DMS114 treated with DMSO at 0.1 percent for 48 hours (cell line): ENCODE data around the gene THAP11.

ENCODE experiments used
- DNase-seq: peaks from one replicate; lab custom pipeline; 2025; ENCODE audit not compliant: unreplicated experiment; lab: John Stamatoyannopoulos, UW

Gene THAP11

DNA sequence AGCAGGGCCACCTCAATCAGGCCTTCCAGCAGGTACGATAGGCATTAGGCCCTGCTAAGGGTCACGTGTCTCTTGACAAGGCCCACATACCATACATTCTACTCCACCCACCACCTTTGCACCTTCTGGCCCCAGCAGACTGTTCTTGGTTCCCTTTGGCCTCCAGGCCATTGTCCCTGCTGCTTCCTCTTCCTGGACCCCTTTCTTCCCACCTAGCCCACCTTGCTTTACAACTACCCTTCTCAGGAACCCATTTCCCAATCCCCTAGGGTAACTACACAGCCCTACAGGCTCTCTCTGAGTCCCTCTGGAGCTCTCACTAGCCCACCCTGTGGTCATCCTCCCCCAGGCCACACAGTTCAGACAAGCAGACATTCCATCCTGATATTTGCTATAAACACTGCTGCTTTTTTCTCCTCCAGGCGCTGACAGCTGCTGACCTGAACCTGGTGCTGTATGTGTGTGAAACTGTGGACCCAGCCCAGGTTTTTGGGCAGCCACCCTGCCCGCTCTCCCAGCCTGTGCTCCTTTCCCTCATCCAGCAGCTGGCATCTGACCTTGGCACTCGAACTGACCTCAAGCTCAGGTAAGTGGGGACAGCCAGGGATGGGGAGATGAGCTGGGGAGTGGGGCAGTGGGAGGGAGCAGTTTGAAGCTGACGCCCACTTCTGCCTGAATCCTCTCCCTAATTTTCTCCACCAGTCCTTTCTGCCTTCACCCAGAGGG lies 41.2 kb downstream of the THAP11 start:
- DNase-seq, result peak; percentile 37

DNA sequence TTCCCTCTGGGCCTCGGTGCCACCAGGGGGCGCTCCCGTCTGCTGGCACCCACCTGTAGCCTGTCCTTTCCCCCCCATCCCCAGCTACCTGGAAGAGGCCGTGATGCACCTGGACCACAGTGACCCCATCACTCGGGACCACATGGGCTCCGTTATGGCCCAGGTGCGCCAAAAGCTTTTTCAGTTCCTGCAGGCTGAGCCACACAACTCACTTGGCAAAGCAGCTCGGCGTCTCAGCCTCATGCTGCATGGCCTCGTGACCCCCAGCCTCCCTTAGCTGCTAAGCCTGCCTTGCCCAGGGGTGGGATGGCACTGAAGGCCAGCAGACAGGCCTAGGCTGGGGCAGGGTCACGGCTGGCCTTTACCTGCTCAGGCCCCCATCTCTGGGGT lies 41.7 kb downstream of the THAP11 start:
- no peak for DNase-seq

DNA sequence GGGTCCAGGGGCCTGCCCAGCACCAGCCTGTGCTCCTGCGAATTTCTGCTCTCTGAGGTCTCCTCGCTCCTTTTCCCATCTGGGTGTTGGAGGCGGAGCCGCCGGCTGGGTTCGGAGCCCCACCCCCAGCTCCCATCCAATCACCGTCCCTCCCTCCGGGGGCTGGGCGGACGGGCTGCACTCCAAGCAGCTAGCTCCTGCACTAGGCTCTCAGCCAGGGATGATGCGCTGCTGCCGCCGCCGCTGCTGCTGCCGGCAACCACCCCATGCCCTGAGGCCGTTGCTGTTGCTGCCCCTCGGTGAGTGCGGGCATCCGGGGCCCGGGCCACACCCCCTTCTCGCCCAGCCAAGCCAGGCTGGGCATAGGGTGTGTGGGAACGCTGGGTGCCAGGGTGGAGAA lies 42.6 kb downstream of the THAP11 start, which contains the start of gene NRN1L:
Gene NRN1L, plus strand, starts transcription at position 202 of the 400 bp plus-strand sequence. Its CDS starts 19 bp downstream, at position 221.
- no peak for DNase-seq

DNA sequence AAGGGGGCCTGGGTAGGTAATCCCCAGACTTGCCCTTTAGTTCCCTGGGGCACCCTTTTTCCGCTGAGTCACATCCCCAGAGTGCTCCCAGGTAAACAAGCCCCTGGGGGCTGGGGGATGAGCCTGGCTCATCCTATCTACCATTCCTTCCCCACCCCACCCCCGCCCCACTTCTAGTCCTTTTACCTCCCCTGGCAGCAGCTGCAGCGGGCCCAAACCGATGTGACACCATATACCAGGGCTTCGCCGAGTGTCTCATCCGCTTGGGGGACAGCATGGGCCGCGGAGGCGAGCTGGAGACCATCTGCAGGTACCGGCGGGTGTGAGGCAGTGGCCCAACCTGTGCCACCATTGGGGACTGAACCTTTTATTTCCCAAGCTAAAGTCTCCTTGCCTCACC lies 43.4 kb downstream of the THAP11 start:
- DNase-seq, result no peak

DNA sequence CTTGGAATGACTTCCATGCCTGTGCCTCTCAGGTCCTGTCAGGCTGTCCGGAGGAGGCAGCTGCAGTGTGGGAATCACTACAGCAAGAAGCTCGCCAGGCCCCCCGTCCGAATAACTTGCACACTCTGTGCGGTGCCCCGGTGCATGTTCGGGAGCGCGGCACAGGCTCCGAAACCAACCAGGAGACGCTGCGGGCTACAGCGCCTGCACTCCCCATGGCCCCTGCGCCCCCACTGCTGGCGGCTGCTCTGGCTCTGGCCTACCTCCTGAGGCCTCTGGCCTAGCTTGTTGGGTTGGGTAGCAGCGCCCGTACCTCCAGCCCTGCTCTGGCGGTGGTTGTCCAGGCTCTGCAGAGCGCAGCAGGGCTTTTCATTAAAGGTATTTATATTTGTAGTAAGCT lies 43.9 kb downstream of the THAP11 start:
- no peak for DNase-seq

DNA sequence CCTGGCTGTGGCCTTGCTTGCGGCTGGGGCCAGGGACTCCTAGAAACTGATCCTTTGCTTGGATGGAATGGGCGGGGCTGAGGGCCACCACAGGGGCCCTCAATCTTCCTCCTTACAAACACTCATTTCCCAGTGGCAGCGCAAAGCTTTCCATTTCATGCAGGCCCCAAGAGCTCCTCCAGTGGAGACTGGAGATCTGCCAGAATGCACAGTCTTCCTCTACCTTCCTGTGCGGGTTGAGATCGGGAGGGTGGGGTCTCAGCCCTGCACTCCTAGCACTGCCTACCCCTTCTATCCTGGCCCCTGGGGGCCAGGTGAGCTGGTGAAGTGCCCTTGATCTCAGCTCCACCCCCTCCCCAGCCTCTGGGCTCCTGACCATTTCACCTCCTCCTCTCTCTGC lies 44.3 kb downstream of the THAP11 start:
- no peak for DNase-seq

DNA sequence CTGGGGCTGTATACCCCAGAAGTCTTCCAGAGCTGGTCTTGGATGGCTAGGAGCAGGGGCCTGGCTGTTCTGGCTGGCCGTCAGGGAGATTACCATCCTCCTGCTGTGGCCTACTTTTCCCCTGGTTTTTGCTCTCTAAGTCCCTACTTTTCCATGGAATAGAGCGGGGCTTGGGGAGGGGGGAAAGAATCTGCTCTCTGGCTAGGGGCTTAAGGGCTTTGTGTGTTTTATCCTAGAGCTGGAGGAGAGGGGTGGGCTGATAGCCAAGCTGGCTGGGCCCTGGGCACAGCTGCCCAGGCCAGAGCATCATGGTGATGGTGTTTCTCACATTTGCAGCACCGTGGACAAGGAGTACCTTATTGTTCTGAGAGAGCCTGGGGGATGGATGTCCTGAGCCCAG lies 46.2 kb downstream of the THAP11 start:
- DNase-seq, result no peak

DNA sequence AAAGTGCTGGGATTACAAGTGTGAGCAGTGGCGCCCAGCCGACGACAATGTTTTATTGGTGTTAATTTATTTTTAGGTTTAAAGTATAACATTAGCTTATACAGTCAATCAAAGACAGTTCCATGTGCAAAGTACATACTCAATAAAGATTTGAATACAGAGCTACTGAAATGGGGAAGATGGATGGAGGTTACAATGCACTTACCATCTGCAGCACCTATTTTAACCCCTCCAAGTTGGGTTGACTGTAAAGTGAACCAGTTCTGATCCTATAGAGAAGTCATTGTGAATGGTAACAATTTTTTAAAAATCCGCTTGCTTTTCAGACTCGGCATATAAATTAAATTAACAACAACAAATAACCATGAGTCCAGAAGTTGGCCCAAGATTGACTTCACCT lies 50.3 kb downstream of the THAP11 start:
- DNase-seq, result no peak

DNA sequence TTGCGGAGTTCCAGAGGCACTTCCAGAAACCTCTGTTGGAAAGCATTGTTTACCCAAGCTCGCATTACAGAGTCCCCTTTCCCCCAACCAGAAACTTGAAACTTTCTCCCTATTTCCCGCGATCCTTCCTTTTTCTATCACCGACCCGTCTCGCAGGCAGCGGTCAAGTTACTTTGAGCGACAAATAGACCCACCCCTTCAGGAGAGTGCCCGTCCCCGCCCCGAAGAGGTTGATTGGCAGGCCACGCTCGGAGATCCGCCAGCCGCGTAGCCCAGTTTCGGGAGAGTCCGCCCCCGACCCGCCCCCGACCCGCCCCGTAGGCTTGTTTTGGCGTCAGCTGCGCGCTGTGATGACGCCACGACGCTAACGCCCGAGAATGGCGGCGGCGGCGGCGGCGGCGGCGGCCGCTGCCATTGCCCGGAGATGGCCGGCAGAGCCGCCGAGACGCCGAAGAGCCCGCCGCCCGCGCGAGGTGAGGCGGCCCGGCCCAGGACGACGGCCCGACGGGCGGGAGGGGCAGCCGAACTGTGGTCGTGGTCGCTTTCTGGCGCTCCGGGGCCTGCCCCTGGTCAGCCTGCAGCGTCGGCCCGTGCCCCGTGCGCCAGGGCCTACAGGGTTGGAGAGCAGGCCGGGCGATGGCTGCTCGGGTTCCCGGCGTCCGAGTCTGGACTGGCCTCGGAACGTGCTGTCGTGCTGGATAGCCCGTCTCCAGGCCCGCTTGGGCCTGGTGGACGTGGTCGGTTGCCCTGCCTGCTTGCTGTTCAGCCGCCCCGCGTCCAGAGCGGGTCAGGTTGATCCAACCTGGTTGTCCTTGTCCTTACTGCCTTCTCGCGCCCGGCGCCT lies 51.0 kb downstream of the THAP11 start, which contains the start of gene PSKH1:
Gene PSKH1, plus strand, starts transcription at position 356 of the 844 bp plus-strand sequence. CDS start 15,496 bp downstream, outside the sequence.
- peak; percentile 99 for DNase-seq
